Cerebellar cortex (tissue), 1 donor: ENCODE results near the gene ENOX1.
"Not testable (repeated sequence)": the region's sequence is repeated elsewhere in the genome, so short reads cannot be mapped to it uniquely, and the experiment has no call there.

ENCODE experiments used
- DNase-seq: peaks from one replicate; pipeline ENCODE4 v3.0.0-alpha.2; 2015; ENCODE audit warnings: low spot score

Gene ENOX1

DNA sequence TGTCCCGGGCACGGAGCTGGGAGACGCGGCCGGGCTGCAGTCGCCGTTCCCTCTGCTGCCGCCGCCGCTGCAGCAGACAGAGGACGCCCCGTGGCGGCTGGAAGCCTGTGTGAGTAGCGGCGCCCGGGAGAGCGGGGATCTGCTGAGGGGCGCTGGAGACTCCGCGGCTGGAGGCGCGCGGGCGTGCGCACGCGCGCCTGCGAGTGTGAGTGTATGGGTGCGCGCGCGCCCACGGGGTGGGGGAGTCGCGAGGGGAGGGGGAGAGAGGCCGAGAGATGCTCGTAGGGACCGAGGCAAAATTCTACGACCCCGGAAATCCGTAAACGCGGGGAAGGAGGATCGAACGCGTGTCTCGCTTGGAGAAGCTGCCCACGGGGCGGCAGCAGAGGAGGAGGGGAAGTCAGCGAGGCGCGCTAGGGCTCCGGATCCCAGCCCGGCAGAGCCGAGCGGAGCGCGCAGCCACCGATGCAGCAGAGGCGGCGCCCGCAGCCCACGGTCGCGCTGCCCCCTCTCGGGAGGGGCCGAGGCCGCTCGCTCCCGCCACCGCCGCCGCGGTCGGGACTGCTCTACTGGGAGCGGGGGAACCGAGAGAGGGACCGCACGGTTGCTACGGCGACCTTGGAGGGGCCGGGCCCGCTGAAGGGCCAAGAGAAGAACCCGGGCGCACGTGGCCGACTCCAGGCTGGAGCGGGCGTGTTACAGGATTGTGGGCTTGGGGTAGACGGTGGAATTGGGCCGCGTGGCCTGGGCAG, at the start of gene ENOX1:
Gene ENOX1, minus strand, starts transcription at position 207 of the 752 bp plus-strand sequence.
- DNase-seq, result peak; percentile 31

DNA sequence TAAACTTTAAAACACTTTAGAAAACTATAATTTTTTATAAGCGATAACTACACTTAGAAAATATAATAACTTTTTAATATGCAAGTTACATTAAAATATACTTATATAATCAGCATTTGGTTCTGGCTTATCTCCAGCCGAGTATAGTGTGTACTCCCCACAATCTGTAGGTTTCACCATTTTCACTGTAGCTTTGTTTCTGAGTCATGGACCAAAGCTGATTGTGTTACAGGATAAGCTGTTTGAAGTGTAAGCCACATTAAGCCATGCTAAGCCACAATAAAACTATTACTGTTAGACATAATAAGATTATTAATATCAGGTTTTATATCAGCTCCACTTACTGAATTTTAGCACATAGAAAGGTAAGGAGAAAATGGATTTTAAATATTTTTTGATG, 48.9 kb upstream of the ENOX1 start:
- no peak for DNase-seq

- DNase-seq, result no peak
Measured at GRCh38 chr13:43831088-43831487, 44.3 kb upstream of the ENOX1 start.

GRCh38 chr13:43830497-43830881, 43.7 kb upstream of the ENOX1 start:
- no peak for DNase-seq

GRCh38 chr13:43824656-43825055, 37.9 kb upstream of the ENOX1 start:
- not testable (repeated sequence) for DNase-seq

- DNase-seq, result no peak
Measured at GRCh38 chr13:43822969-43823368, 36.2 kb upstream of the ENOX1 start.

DNA sequence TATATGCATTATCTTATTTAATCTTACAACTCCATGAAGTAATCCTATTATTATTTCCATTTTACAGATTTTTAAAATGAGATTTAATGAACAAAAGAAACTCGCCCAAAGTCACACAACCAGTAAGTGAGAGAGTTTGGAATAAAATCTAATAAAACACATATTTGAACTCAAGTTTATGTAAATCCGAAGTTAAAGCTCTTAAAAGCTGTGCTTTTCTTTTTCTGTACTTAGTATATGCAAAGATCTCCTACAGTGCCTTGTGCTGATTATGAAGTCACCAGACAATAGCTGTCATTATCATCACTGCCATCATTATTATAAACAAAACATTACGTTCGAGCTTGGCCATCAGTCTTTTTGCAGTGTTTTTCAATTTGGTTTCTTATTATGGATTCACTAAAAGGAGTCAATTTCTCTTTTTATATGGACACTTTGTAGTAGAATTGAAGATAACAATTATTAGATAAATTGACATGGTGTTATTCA, 29.7 kb upstream of the ENOX1 start:
- DNase-seq, result no peak

DNA sequence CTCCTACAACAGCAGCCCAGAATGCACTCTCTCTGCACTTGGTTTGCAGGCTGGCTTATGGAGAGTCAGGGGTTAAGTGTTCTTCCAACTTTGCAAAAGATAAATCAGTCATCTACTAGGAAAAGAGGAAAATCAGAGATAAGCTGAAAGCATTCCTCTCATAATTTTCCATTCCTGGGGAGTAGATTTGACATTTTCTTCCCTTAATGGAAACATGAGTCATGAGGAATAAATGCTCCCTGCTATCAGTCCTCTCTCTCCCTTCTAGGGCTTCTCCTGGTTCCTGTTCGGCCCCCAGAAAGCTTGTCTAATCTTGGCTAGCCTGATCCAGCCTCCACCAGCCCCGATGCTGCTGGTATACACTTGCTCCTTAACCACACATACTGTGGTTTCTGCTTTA, 28.4 kb upstream of the ENOX1 start:
- DNase-seq, result no peak

- no peak for DNase-seq
Measured at GRCh38 chr13:43808676-43809075, 21.9 kb upstream of the ENOX1 start.

- no peak for DNase-seq
Measured at GRCh38 chr13:43805681-43806128, 18.9 kb upstream of the ENOX1 start.

- no peak for DNase-seq
Measured at GRCh38 chr13:43805071-43805468, 18.3 kb upstream of the ENOX1 start.

DNA sequence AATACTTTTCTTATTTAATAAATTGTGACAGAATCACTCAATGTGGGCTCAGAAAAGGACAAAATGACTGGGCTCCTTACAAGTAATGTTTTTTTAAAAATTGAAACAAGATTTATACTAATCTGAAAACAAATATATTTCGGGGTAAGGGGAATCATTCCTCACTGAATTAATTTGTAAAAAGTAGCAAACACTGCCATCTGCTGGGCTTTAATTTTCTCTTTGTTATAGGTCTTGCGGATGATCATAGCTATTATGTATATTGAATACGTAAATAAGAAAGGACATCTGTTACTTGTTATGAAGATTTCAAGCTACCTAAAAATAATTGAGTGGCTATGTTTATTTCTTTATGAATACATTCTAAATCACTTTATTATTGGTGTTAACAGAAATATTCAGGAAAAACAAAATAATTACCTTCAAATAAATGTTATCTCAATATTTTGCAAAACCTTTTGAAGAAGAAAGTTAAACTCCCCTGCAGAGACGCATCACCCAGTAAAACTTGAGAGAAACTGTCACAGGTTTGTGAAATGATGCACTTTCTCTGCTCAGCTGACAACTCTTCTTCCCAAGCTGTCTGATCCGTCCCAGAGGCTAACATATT, 17.8 kb upstream of the ENOX1 start:
- peak; percentile 73 for DNase-seq

DNA sequence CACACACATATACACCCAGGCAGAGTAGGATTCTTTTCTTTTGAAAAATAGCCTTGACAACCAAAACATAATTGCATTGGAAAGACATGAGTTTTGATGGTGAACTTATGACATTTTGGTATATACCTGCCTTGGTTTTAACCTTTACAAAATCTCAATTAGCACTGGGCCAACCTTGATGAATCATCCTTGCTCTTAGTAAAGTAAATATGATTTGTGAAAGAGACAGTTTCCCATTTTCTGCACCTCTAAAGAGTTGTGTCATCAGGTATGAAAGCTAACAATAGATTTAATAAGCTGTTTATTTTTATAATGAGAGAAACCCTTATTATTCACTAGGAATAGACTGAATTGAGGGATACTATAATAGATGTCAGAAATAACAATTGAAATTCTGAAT, 15.7 kb upstream of the ENOX1 start:
- no peak for DNase-seq

DNA sequence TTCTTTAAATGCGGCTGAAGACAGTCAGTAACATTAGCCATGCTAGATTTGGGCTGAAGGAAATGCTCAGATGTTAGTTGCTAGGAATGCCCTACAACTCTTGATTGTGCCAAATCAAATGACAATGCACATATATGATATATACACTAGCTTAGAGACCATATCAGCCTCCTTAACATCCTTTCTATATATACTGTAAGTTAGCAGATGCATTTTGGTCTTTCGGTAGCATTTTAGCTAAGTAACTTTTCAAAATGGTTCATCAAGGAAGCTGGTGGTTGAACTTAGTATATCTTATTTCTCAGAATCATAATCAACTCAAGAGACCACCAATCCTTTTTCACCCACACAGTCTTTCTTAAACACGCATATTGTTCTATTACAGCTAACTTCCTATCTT, 14.1 kb upstream of the ENOX1 start:
- no peak for DNase-seq

DNA sequence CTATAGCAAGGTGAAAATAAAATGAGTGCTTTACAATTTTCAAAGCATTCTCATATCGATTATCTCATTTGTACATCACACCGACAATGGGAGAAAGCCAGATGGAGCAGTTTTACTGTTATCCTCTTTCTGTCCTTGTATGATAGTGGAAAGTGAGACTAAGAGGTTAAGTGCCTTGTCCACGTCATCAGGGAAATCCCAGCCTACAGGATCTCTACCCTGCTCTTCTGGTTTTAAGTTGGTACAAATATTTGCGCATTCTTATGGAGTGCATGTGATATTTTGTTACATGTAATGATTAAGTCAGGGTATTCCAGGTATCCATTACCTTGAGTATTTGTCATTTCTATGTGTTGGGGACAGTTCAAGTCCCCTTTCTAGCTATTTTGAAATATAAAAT, 12.4 kb upstream of the ENOX1 start:
- DNase-seq, result no peak

GRCh38 chr13:43797869-43798268, 11.1 kb upstream of the ENOX1 start:
- no peak for DNase-seq

DNA sequence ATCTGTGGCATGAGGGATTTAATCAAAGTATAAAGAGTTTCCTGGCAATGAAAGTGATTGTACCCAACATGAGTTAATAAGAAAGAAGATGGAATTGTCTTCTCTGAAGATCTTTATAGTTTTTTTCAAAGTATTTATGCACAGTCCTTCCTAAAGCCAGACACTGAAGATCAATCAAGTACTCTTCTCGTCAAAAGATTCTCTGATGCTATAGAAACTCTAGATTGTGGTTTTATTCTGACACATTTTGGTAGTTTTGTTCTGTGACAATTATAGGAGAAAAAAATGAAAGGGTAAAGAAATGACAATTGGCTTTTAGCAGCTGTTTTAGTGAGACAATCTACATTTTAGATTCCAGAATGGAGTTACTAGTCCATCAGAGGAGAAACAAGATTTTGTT, 10.4 kb upstream of the ENOX1 start:
- DNase-seq, result no peak

DNA sequence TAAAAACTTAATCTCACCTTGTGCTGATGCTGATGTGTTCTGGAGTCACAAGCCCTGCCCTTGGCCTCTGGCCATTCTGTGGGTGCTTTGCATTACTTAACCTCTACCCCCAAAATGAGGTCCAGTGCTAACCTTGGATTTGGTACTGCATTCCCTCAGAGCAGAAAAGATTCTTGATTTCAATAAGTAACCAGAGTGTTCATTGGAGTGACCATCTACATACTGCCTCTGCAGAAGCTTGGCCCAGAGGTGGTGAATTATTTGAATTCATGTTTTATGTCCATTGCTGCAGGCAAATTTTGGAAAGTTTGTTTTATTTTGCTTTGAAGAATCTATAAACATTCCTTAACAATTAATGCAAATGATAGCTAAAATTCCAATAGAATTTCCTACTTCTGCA, 7.6 kb upstream of the ENOX1 start:
- no peak for DNase-seq

DNA sequence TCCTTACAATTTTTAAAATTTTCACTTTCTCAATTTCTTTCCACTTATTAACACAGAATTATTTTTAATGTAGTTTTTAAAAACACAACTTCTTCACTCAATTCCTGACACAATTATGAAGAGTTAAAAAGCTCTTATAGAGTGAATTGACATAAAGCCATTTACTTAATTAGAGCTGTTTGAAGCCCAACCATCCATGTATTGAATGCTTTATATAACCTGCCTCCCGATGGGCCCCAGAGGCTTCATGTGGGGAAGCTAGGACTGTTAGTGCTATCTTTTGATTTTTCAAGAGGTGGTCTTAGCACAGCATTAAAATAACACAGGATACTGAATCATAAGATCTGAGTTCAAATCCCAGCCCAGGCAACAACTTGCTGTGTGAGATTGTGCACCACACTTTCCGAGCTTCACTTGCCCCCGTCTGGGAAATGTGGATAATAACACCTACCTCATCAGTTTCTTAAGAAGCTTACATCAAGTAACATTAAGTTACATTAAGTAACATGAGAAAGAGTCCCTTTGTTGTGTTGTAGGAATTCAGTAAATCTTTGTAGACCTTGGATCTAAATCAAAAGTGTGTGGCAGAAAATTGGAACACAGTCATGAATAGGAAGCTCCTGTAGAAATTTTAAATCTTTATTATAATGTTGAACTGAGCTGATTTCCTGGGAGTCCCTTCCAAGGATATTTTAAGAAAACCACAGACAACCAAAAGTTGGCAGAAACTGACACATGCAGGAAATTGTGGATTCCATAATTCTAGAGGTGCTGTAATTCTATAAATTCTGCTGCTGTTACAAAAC, 5.5 kb upstream of the ENOX1 start:
- DNase-seq, result no peak

DNA sequence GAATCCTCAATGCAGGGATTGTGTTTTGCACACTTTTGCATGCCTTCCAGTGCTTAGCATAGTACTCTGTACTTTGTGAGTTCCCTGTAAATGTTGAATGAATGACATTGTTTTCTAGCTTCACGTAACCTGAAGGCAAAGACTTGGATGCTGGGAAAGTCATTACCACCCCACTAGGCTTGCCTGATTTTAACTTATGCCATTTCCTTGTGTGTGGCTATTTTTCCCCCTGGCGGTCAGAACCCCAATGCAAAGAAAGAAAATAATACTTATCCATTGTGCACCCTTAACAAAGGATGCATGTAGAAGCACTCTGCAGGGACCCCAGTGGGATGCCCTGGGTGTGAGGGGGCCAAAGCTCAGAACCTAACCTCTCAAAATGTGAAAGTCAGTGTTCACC, 1.2 kb upstream of the ENOX1 start:
- DNase-seq, result no peak

DNA sequence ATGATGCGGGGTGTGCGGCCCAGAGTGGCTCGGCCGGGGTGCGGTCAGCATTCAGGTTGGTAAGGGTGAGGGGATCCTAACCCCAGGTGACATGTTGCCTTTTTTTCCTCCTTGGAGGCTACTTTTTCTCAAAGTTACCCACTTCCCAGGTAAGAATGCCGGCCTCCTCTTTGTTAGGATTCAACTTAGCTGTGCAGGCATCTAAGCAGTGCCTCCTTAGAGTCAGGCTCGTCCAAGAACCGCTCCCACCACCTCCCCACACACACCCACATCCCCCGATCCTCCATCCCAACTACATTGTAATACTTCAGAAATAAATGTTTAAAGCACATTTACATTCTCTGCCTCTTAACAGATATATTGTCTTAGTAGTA, 733 bp upstream of the ENOX1 start:
- DNase-seq, result no peak

- DNase-seq, result no peak
Measured at GRCh38 chr13:43786472-43786765, 353 bp downstream of the ENOX1 start.
